Activated T-cell treated with anti-CD3 and anti-CD28 coated beads, Interleukin-2, amount 50 U/mL, for 24 hours (primary cell): Measurements from ENCODE around the gene MIER3.

Source experiments
- DNase-seq: peaks from one replicate; pipeline ENCODE4 v3.0.0-alpha.2; 2020
- H3K27ac Mint-ChIP-seq: 2 replicates; pipeline ENCODE4 v1.8.0; 2020; ENCODE audit warnings: mild to moderate bottlenecking, mixed read lengths
- H3K27me3 Mint-ChIP-seq: 2 replicates; pipeline ENCODE4 v1.8.0; 2020; ENCODE audit warnings: mixed read lengths
- H3K36me3 Mint-ChIP-seq: 2 replicates; pipeline ENCODE4 v1.8.0; 2020; ENCODE audit warnings: low read depth, mixed read lengths
- H3K4me1 Mint-ChIP-seq: 2 replicates; pipeline ENCODE4 v1.8.0; 2020; ENCODE audit warnings: low read depth, mixed read lengths
- H3K4me3 Mint-ChIP-seq: 2 replicates; pipeline ENCODE4 v1.8.0; 2020; ENCODE audit warnings: mild to moderate bottlenecking, moderate library complexity, mixed read lengths
- H3K9me3 Mint-ChIP-seq: 2 replicates; pipeline ENCODE4 v1.8.0; 2020; ENCODE audit warnings: mixed read lengths

MIER3 gene

GRCh38 chr5:56896763-56897162, 55.2 kb downstream of the MIER3 start:
- Mint-ChIP-seq H3K9me3 (no peaks in the 10 kb centered on the region), H3K27me3 (no peaks in the 10 kb centered on the region), H3K4me3 (no peak overlapping the region), H3K36me3 (peaks cover 45% of the 10 kb centered on the region), H3K4me1 (peaks cover 11% of the 10 kb centered on the region), H3K27ac (no peak overlapping the region)
- no peak for DNase-seq

DNA sequence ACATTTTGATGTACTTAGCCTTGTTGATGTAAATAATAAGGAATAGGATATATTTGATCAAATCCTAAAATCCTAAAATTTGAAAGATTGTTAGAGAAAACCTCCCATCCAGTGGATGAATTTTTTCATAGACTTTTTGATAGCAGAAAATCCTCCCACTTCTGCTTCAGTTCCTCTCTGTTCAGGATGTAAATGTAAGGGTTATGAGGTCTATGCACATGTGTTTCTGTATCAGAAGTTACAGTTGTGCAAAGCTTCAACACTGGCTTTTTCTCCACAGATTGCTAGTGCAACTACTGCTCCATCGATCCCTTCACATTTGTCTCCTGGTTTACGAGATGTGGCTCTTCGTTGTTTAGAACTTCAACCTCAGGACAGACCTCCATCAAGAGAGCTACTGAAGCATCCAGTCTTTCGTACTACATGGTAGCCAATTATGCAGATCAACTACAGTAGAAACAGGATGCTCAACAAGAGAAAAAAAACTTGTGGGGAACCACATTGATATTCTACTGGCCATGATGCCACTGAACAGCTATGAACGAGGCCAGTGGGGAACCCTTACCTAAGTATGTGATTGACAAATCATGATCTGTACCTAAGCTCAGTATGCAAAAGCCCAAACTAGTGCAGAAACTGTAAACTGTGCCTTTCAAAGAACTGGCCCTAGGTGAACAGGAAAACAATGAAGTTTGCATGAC, 58.5 kb downstream of the MIER3 start:
- no peak overlapping the region for H3K4me3 Mint-ChIP-seq
- no peak overlapping the region for H3K27ac Mint-ChIP-seq
- H3K36me3 Mint-ChIP-seq: peaks cover 78% of the 10 kb centered on the region
- peaks cover 11% of the 10 kb centered on the region for H3K4me1 Mint-ChIP-seq
- DNase-seq: no peak
- H3K9me3 Mint-ChIP-seq: no peaks in the 10 kb centered on the region
- H3K27me3 Mint-ChIP-seq: no peaks in the 10 kb centered on the region

GRCh38 chr5:56881571-56881970, 70.4 kb downstream of the MIER3 start:
- DNase-seq: no peak
- Mint-ChIP-seq H3K4me3 (no peak overlapping the region), H3K27me3 (no peaks in the 10 kb centered on the region), H3K36me3 (peaks cover 92% of the 10 kb centered on the region), H3K4me1 (peaks cover under 1% of the 10 kb centered on the region), H3K9me3 (no peaks in the 10 kb centered on the region), H3K27ac (peak overlapping the region; percentile 42)

GRCh38 chr5:56876327-56876726, 75.6 kb downstream of the MIER3 start:
- H3K36me3 Mint-ChIP-seq: peaks cover 89% of the 10 kb centered on the region
- no peaks in the 10 kb centered on the region for H3K27me3 Mint-ChIP-seq
- DNase-seq: no peak
- H3K4me3 Mint-ChIP-seq: no peak overlapping the region
- H3K27ac Mint-ChIP-seq: peak overlapping the region; percentile 7
- H3K9me3 Mint-ChIP-seq: no peaks in the 10 kb centered on the region
- peaks cover 22% of the 10 kb centered on the region for H3K4me1 Mint-ChIP-seq

DNA sequence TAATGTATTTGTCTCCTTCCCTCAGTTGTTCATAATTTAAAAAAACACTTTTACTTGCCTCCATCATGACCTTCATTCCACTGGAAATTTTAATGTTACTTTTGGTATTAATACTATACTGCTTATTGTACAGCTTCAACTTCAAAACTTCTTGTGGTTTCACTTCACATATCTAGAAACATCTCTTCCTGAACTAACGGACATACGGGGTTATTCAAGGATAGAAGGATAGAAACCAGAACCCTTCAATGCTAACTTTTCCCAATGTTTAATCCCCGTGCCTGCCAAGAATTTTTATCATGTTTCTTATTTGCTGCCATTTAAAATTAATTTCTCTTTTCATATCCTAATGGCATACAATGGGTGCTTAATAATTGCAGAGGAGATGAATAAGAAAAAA, 78.9 kb downstream of the MIER3 start:
- Mint-ChIP-seq H3K36me3 (peaks cover 84% of the 10 kb centered on the region), H3K9me3 (no peaks in the 10 kb centered on the region), H3K27ac (peak overlapping the region; percentile 85), H3K4me1 (peaks cover 29% of the 10 kb centered on the region), H3K27me3 (no peaks in the 10 kb centered on the region), H3K4me3 (no peak overlapping the region)
- no peak for DNase-seq

DNA sequence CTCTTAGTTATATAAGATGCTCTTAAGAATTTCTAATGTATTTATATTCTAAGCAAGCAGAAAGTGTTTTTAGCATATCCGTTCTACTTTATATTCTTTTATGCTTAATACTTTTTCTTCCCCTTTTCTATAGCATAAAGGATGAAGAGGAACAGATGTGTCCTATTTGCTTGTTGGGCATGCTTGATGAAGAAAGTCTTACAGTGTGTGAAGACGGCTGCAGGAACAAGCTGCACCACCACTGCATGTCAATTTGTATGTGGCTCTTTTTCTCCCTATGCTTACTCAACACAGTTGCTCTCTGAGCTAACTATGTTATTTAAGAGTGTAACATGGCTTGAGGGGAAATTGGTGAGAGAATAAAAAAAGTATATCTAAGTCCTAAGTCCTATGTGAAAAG, 80.1 kb downstream of the MIER3 start:
- no peaks in the 10 kb centered on the region for H3K9me3 Mint-ChIP-seq
- no peak overlapping the region for H3K4me3 Mint-ChIP-seq
- H3K27ac Mint-ChIP-seq: peak overlapping the region; percentile 12
- H3K4me1 Mint-ChIP-seq: peaks cover 29% of the 10 kb centered on the region
- peaks cover 81% of the 10 kb centered on the region for H3K36me3 Mint-ChIP-seq
- H3K27me3 Mint-ChIP-seq: no peaks in the 10 kb centered on the region
- no peak for DNase-seq
